Muscle of arm (tissue), 12 donors: Measurements from ENCODE around the gene UROD. TPM values are rescaled to one million over a fixed set of nuclear protein-coding genes. Genes with fewer than 3 reads are reported as not detected.
"Not testable (repeated sequence)": the region's sequence is repeated elsewhere in the genome, so short reads cannot be mapped to it uniquely, and the experiment has no call there.

ENCODE experiments used
- DNase-seq: peaks from one replicate; pipeline ENCODE4 v3.0.0-alpha.2; 2013
- polyA plus RNA-seq, 12 donors: library from polyadenylated mRNA; unstranded; fragments of 120-200 nt; gene quantifications; one replicate each; pipeline ENCODE4 v1.2.1, GENCODE V29; 2013; ENCODE audit not compliant: insufficient read length in 12 of 12

Gene UROD
- polyA plus RNA-seq, 12 donors: 61.9 to 145 (median 74.9) TPM; not detected in 1

DNA sequence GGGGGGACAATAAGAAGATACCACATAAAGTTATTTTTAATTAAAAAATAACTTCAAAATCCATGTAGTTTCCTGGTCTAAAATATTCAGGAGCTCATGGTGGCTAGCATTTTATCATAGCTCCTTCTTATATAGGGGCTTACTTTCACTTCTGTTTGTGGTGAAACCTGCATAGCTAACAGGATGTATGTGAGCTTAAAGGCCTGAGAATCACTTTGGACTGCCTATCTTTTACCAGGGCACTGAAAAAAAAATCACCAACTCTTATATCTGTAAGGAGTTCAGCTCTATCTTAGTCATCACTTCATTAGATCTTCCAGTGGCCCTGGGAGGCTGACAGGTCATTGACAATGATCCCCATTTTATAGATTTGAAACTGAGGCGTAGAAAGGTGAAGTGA is 21.3 kb downstream of the UROD start:
- no peak for DNase-seq

DNA sequence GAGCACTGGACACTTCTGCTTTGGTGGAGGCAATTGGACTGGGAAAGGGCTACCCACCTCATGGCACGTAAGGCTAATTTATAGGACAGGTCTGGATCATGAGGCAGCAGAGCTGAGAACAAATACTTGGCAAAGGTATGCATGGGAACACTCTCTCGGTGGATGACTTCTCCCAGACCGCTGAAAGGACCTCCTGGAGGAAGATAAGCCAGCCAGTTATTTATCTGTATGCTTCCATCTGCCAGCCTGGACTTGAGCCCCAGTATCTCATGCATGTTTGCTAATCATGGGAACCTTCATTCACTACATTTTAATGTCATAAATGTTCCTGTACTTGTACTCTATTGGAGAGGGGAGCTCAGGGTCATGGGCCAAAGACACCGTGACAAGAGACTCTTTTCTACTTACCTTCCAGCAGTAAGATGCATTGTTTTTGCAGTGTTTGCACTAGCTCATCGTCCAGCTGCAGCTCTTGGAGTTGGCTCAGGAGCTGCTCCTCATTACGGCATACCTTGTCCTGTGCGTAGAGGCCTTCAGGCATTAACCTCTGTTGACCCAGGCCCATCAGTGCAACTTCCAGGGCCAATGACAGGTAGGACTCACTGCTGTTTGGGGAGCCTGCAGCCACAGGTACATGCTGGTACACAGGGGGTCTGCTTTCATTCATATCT is 23.7 kb downstream of the UROD start:
- no peak for DNase-seq

DNA sequence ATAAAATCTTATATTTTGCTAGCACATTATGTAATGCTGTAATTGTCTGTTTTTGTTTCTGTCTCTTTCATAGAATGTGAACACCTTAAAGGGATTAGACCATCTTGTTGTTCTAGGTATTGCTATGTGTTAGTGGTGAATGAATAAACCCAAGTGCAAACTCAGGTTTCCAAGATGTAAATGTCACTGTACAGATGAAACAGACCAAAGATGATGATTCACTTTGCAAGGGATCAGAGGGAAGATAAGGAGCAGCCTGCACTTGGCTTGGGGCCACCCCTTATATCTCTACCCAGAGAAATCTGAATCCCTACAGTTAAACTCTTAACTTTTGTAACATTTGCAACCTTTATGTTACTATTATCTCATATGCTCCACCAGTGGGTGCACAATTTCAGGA is 25.4 kb downstream of the UROD start:
- DNase-seq: no peak

DNA sequence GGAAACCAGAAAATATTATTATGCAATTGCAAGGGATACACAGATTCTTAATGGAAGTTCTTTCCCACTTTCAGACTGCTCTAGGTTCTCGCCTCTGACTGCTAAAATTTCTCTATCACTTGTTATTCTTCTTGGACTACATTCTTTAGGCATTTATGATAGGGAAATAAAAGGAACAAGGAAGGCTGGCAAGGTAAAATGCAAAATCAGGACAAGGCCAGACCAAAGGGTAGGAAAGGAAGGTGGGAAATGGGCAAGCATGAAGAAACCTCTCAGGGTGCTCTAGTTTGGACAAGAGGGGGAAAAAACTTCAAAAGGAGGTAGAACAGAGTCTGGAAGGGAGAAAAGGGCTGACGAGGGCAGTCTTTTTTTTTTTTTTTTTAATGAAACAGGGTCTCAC is 26.2 kb downstream of the UROD start:
- DNase-seq: no peak

DNA sequence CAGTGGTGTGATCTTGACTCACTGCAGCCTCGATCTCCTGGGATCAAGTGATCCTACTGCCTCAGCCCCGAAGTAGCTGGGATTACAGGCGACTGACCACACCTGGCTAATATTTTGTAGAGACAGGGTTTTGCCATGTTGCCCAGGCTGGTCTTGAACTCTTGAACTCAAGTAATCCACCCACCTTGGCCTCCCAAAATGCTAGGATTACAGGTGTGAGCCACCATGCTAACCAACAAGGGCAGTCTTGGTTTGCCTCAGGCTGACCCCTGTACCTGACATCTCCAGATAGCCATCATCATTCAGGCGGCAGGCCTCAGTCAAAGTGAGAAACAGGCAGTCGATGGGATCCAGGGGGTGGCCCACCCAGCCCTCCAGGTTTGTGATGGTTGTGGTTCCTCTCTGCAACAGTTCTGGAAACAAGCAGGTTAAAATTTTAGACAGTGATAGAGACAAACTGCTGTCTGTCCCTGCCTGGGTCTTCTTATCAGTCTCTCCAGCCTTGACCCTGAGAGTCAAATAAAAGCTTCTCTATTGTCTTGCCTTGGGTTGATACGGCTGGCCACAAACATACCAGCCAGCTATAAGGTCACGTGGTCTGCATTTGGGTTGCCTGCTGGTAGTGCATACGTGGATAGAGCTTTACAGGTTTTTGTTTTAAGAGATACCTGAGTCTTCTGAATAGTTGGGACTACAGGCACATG is 26.8 kb downstream of the UROD start:
- DNase-seq: no peak

DNA sequence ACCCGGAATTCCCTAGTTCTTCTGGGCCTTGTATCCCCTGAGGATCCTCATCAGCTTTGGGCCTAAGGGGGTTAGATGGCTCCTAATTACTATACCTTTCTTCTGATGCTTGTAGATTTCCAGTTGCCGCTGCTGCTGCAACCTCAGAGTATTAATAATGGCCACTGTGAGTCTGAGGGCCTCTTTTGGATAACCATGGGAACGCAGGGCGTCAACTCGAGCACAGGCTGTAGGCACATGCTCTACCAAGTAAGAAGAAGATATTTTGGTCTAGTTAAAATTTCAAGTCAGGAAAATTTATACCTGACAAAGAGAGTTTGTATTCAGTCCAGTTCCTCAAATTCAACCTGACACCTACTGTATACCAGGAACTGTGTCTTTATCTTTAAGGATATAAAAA is 28.2 kb downstream of the UROD start:
- DNase-seq: no peak

DNA sequence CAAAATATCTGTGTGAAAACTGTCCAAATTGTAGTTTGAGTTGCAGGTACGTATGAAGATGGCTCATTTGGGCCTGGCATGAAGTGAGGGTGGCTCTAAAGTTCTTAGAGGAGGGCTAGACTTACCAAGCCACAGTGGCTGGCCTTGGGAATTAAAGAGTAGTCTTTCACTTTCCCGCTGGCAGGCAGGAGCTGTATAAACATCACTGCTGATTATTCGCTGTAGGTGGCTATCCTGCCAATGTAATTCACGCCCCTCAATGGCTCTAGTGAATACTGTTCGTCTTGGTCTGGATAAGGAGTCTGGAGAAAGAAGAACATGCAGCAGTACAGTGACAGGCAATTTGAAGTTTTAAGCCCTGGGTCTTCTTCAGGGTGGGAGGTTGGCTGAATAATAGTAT is 31.0 kb downstream of the UROD start:
- DNase-seq: no peak

DNA sequence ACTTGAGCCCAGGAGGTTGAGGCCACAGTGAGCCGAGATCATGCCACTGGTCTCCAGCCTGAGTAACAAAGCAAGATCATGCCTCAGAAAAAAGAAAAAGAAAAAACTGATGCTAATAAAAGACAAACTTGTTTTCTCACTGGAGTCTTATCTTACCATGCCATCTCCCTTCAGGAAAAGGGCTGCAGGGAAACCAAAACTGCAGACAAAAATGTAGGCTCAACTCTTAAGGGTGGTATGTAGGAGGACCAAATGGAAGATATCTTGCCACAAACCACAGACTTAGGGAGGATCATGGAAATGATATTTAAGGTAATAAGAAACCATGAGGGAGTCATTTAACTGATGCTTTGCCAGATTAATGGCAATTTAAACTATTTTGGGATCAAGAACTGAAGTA is 32.9 kb downstream of the UROD start:
- DNase-seq: no peak

DNA sequence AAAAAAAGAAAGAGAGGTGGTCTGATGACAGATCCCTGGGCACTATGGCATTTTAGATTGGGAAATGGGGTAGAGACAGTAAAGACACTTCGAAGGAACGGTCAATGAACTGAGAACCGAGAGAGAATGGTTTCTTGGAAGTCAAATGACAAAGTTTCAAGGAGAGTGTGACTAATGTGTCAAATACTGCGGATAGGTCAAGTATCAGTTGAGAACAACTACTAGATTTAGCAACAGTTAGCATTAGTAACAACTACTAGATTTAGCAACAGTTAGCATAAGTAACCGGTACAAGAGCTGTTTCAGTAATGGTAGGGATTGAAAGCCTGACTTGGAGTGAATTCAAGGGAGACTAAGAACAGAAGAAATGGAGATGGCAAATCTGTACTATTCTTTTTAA is 35.0 kb downstream of the UROD start:
- no peak for DNase-seq

DNA sequence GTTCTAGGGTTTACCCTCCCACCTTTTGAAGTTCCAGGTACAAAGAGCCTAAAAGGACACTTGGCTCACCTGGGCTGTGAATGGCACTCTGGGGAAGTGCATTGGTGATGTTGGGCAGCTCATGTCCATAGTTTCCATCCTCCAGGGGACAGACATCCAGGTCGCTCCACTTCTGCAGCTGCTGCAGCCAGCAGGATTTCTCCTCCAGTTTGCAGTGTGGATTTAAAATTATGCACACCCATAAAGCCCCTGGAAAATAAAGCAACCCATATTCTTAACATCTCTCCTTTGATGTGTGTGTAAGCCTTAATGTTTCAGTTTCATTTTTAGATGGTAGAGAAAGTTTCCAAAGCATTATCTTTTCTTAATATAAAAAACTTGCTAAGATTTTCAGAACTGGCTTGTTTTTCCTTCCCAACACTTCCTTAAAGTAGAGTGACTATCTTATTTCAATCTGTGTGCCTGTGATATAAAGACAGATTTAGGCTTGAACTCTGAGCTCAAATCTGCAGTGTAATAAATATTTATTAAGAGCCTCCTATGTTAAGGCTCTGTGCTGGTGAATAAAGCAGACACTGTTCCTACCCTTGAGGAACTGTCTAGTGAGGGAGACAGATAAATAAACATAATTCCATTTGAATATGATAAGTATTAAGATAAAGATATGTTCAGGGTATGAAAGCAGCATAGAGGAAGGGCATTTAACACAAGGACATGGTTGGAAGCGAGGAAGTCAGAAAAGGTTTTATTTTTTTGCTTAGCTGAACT is 39.1 kb downstream of the UROD start:
- no peak for DNase-seq

DNA sequence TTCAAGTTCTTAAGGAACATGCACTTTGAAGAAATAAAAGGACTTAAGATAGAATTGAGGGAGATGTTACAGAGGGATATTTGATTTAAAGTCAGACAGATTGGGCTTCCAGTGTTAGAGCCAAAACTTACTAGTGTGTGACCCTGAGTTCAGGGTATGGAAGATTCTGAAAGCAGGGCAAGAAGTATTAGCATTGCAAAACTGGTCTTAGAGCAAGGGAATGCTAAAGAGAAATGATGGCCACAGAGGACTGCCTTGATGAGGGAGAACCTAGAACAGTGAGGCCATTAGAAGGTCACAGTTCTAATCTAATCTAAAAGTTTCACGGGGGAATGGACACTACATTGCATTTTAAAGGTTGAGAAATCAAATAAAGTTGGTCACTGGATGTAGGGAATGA is 45.5 kb downstream of the UROD start:
- no peak for DNase-seq

DNA sequence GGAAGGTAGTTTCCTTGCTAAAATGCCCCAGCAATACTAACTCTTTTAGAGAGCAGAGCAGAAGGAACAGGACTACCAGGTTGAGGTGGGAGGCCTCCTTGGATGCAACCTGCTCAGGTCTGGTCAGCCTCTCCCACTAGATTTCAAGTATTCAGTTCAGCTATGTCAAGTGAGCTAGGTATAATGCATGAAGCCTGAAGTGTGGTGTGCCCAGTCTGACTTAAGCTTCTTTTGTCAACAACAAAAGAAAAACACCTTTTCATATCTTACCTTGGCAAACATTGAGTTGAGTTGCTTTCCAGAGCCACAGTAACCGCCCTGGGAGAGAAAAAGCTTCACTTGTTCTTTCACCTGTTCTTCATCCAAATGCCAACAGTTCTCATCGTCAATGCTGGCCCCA is 47.8 kb downstream of the UROD start:
- DNase-seq: no peak

DNA sequence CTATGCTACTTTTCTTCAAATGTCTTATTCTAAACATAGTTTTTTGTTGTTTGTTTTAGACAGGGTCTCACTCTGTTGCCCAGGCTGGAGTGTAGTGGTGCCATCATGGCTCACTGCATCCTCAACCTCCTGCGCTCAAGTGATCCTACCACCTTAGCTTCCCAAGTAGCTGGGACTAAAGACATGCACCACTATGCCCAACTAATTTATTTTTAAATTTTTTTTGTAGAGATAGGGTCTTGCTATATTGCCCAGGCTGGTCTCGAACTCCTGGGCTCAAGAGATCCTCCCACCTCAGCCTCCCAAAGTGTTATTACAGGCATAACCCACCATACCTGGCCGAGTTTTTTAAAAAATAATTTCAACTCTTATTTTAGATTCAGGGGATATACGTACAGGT is 50.4 kb downstream of the UROD start:
- not testable (repeated sequence) for DNase-seq

DNA sequence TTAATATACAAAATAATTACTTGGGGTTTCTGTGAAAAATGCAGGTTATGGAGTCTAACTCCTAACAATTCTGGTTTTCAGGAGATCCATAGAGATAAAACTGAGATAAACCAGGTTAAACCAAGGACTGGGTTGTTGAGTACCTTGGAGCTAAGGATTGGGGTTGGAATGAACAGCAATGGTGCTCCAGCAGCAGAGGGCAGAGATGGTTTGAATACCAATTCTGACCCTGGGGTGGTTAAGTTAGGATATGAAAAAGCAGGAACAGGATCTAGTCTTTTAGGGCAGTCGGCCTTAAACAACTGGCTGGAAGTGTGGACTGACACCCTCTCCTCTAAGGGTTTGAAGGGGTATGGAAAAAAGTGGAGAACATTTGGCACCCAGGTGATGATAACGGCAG is 53.0 kb downstream of the UROD start:
- no peak for DNase-seq

Other genes starting within 250 kb of the UROD start
- 1,000 to 10,000 TPM; 2,504 to 4,101 (median 2,818) TPM for gene RPS8, start 236.7 kb upstream of the UROD start, polyA plus RNA-seq
- gene BEST4, start 224.1 kb upstream of the UROD start, polyA plus RNA-seq: 1 to 10 TPM in 1 of 12 donors, under 1 TPM in 10, not detected in 1; 0.10 to 7.0 (median 0.29) TPM
- 10 to 100 TPM in 9 of 12 donors, 1 to 10 TPM in 2, not detected in 1; 6.9 to 19.2 (median 11.9) TPM for gene PLK3, start 211.9 kb upstream of the UROD start, polyA plus RNA-seq
- gene DYNLT4, start 204.9 kb upstream of the UROD start, polyA plus RNA-seq: under 1 TPM in 6 of 12 donors, not detected in 6; 0.17 to 0.45 (median 0.32) TPM
- 10 to 100 TPM in 4 of 12 donors, 1 to 10 TPM in 7, not detected in 1; 4.2 to 12.8 (median 6.9) TPM for gene BTBD19, start 203.7 kb upstream of the UROD start, polyA plus RNA-seq
- gene PTCH2, start 169.0 kb upstream of the UROD start, polyA plus RNA-seq: 10 to 100 TPM in 4 of 12 donors, 1 to 10 TPM in 7, not detected in 1; 5.6 to 49.7 (median 8.7) TPM
- 10 to 100 TPM in 11 of 12 donors, not detected in 1; 10.2 to 31.2 (median 28.1) TPM for gene EIF2B3, start 25.7 kb upstream of the UROD start, polyA plus RNA-seq
- gene HECTD3, start 930 bp upstream of the UROD start, polyA plus RNA-seq: 10 to 100 TPM in 11 of 12 donors, not detected in 1; 26.0 to 39.4 (median 30.5) TPM
- gene ZSWIM5, start 194.4 kb downstream of the UROD start, polyA plus RNA-seq: 1 to 10 TPM in 2 of 12 donors, under 1 TPM in 9, not detected in 1; 0.32 to 1.7 (median 0.57) TPM